COLO668 (cell line): ENCODE results near the gene MTERF2.

Experiments
- DNase-seq: peaks from one replicate; lab custom pipeline; 2025; ENCODE audit not compliant: unreplicated experiment; lab: John Stamatoyannopoulos, UW

The MTERF2 gene

GRCh38 chr12:106954462-106955376 is 32.2 kb downstream of the MTERF2 start:
- peak; percentile 58 for DNase-seq

GRCh38 chr12:106953352-106954250 is 33.3 kb downstream of the MTERF2 start:
- no peak for DNase-seq

- DNase-seq, result no peak
These were observed 36.4 kb downstream of the MTERF2 start for GRCh38 chr12:106950591-106950990.

GRCh38 chr12:106947461-106947860 is 39.5 kb downstream of the MTERF2 start:
- no peak for DNase-seq

GRCh38 chr12:106945261-106945851 is 41.6 kb downstream of the MTERF2 start:
- no peak for DNase-seq

- DNase-seq, result no peak
These were observed 44.2 kb downstream of the MTERF2 start for GRCh38 chr12:106942775-106943174.

GRCh38 chr12:106941481-106942156 is 45.3 kb downstream of the MTERF2 start:
- DNase-seq, result no peak

GRCh38 chr12:106934277-106934676 is 52.7 kb downstream of the MTERF2 start:
- no peak for DNase-seq
